Ramos (cell line): ENCODE data around the gene RASA4B.

Experiments
- in situ Hi-C: fragments of 300-500 bp; cut with MboI; formaldehyde crosslinking; loops from one replicate; pipeline ENCODE4 v1.14.3; 2022; ENCODE audit warnings: low sequenced_read_pairs; ENCODE audit not compliant: unreplicated experiment

Gene RASA4B

DNA sequence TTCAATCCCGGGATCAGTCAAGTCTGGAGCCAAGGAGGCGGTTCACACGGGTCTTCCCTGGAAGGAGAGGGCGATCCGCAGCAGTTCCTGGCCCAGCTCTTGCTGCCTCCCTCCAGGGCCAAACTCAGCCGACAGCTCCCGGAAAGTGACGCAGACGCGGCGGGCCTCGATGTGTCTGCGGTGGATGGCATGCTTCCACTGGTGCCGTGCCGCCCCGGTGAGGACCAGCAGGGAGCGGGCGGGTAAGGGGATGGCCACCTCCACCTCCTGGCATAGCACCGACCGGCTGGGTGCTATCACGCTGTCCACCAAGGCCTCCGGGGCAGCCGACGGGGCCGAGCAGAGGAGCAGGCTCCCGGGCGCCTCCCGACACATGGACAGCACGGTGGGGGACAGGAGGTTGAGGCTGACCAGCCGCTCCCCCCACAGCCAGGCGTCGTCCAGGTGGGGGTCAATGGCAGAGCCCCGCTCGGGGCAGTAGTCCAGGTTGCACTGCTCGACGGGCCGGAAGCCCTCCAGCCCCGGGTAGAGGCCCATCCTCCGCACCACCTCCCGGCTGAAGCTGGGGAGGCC lies 60.1 kb downstream of the RASA4B start:
- in situ Hi-C loops: loop anchor here (25.0 kb wide), 2 partner anchors 280 to 1595 kb away; partner anchors contain the start of genes FAM185A, SLC12A9 and TRIP6

DNA sequence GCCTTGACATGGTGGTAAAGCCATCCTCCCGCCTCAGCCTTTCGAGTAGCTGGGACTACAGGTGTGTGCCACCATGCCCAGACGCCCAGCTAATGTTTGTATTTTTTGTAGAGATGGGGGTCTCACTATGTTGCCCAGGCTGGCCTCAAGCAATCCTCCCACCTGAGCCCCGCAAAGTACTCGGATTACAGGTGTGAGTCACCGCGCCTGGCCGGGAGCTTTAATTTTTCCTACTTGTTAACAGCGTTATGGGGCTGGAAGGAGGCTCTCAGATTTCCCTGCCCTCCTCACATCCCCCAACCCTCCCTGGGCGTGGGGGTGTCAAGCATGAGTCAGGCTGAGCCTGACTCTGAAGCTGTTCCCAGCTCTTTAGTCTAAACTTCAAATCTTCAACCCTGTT lies 61.2 kb downstream of the RASA4B start:
- in situ Hi-C loops: loop anchor here (25.0 kb wide), 2 partner anchors 281 to 1594 kb away; partner anchors contain the start of genes FAM185A, SLC12A9 and TRIP6

DNA sequence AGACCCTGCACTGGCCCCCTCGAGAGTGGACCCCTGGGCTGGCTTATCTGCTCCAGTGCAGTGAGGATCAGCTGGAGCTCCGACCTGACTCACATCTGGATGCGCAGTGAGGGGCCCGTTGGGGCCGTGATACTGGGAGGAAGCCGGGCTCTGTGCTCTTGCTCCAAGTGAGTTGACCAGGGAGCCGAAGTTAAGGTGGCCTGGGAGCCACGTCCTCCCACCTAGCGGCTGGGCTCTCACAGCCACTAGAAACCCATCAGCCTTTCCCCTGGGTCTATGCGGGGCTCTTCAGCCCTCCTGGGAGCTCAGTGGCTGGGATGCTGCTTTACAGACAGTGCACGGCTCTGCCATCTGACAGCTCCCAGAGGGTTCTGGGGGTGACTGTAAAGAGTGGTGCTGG lies 62.0 kb downstream of the RASA4B start:
- in situ Hi-C loops: loop anchor here (25.0 kb wide), 2 partner anchors 282 to 1593 kb away; partner anchors contain the start of genes FAM185A, SLC12A9 and TRIP6

DNA sequence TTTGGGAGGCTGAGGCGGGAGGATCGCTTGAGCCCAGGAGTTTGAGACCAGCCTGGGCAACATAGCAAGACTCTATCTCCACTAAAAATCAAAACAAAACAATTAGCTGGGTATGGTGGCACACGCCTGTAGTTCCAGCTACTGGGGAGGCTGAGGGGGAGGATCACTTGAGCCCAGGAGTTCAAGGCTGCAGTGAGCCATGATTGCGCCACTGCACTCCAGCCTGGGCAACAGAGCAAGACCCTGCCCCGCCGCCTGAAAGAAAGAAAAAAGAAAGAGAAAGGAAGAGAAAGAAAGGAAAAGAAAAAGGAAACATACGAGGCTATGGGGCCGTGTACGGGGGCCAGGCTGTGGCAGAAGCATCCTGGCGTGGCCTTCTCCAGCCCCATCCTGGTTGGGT lies 62.6 kb downstream of the RASA4B start:
- in situ Hi-C loops: loop anchor here (25.0 kb wide), 2 partner anchors 282 to 1593 kb away; partner anchors contain the start of genes FAM185A, SLC12A9 and TRIP6

DNA sequence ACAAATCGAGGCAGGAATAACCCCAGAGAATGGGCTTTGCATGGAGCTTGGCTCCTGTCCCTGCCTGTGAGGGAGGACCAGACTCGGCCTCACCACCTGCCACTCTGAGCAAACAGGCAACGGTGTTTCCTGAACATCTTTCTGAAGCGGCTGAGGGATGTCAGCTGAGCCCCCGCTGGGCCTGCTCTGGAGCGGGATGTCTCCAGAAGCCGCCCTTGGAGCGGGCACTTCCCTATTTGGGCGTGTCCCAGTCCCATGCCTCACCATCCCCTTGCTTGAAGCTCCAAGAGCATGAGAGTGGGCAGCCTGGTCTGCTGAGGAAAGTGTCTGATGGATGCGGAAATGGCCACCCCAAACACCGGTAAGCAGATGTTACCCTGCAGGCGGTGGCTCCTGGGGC lies 63.1 kb downstream of the RASA4B start:
- in situ Hi-C loops: loop anchor here (25.0 kb wide), 2 partner anchors 283 to 1592 kb away; partner anchors contain the start of genes FAM185A, SLC12A9 and TRIP6

DNA sequence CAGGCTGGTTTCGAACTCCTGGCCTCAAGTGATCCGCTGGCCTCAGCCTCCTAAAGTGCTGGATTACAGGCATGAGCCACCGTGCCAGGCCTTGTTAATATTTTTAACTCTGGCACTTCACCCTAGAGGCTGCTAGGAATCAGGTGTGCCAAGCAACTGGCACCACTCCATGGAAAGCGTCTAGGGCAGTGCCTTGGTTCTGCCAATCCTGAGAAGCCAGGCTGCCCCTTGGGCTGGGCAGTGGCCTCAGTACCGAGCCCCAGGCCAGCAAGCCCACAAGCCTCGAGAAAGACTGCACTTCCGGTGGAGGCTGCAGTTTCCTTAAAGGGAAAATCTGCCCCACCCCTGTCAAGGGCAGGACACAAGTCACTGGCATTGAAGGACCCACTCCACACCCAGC lies 64.3 kb downstream of the RASA4B start:
- in situ Hi-C loops: loop anchor here (25.0 kb wide), 2 partner anchors 284 to 1591 kb away; partner anchors contain the start of genes FAM185A, SLC12A9 and TRIP6

DNA sequence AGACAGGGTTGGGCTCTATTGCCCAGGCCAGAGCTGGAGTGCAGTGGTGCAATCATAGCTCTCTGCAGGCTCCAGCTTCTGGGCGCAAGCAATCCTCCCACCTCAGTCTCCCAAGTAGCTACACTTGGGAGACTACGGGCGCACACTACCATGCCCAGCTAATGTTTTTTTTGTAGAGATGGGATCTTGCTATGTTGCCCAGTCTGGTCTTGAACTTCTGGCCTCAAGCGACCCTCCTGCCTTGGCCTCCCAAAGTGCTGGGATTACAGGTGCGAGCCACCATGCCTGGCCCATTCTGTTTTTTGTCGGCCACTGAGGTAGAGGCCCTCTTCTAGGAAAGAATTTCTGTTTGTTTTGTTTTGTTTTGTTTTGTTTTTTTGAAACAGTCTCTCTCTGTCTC lies 65.1 kb downstream of the RASA4B start:
- in situ Hi-C loops: loop anchor here (25.0 kb wide), 2 partner anchors 285 to 1590 kb away; partner anchors contain the start of genes FAM185A, SLC12A9 and TRIP6

DNA sequence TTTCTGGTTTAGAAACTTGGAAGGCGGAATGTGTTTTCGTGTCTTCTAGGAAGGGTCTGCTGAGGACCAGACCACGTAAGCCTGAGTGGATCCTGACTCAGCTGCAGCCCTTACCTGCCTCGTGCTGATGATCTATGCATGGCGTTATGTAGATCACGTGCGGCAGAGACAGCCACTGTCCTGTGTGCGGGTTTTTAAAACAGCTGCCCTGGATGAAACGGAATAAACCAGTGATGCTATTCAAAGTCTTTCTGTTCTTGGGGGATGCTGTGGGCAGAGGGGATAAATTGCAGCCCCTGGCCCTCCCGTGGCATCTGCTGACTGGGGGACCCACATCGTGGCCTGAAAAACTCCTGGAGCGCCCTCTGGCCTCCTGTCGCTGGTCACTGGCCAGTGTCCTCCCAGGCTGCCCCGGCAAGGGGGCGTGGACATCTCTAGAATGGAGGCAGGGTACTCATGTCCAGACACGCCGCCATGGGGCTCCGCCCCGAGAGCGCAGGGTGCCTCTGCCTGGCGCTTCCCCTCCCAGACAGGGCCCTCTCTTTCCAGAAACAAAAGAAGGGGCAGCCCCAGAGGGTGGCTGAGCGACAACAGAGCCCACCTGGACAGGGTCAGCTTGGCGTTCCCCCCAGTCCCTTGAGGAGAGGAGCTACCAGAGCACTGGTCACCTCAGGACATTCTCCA lies 66.1 kb downstream of the RASA4B start:
- in situ Hi-C loops: loop anchor here (25.0 kb wide), 2 partner anchors 286 to 1589 kb away; partner anchors contain the start of genes FAM185A, SLC12A9 and TRIP6

DNA sequence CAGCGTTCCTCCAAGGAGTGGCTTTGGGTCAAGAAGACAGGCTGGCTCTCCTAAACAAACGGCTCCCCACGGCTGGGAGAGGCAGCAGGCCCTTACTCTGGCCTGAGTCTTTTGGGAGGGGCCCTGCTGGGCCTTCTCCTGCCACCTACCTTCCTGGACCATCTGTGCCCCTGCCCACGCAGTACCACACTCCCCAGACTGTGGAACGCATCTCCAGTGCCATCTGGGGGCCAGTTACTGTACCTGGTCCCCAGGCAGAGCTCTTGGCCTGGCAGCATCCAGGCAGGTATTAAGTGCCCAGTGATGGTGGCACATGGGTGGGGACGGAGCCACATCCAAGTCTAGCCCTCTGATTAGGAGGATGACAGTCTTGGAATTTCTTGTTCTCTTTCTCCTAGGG lies 67.3 kb downstream of the RASA4B start:
- in situ Hi-C loops: loop anchor here (25.0 kb wide), 2 partner anchors 287 to 1588 kb away; partner anchors contain the start of genes FAM185A, SLC12A9 and TRIP6

DNA sequence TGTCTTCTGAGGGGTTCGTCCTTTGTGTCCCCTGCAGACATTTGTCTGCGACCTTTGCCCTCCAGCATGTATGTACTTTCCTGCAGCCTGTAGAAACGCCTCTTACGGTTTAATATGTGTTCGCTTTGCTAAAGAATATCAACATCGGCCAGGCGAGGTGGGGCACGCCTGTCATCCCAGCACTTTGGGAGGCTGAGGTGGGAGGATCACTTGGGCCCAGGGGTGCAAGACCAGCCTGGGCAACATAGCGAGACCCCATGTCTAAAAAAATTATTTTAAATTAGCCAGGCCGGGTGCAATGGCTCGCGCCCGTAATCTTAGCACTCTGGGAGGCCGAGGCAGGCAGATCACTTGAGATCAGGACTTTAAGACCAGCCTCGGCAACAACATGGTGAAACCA lies 68.4 kb downstream of the RASA4B start:
- in situ Hi-C loops: loop anchor here (5.0 to 10.0 kb wide), 2 partner anchors 42 to 584 kb away; no protein-coding TSS in a partner anchor

DNA sequence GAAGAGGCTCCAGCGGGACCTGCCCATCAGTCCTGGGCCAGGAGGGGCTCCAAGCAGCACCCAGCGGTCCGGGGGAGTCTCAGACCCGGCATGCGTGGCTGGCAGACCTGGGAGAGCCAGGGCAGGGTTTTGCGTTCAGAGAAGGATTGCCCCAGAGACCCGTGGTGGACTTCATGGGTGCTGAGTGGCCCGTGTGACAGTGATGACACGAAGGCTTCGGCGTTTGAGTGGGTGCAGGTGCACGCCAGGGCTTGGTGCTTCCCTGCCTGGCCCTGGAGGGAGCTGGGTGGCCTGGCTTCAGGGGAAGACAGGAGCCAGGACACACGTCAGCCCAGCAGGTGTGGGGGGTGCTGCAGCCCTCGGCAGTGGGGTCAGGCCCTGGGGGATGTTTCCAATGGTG lies 70.3 kb downstream of the RASA4B start:
- in situ Hi-C loops: loop anchor here (5.0 to 10.0 kb wide), 2 partner anchors 40 to 583 kb away; no protein-coding TSS in a partner anchor

DNA sequence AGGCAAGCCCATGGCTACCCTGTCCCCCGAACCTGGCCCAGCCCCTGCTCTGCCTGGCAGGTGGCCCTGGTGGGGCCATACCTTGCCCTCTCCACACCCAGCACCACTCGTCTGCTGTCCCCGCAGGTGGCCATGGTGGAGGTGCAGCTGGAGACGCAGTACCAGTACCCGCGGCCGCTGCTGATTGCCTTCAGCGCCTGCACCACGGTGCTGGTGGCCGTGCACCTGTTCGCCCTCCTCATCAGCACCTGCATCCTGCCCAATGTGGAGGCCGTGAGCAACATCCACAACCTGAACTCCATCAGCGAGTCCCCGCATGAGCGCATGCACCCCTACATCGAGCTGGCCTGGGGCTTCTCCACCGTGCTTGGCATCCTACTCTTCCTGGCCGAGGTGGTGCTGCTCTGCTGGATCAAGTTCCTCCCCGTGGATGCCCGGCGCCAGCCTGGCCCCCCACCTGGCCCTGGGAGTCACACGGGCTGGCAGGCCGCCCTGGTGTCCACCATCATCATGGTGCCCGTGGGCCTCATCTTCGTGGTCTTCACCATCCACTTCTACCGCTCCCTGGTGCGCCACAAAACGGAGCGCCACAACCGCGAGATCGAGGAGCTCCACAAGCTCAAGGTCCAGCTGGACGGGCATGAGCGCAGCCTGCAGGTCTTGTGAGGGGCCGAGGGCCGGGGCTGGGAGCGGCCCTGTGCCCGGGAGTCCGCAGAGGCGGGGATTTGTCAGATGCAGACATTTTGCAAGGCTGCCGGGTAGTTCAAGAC lies 71.0 kb downstream of the RASA4B start:
- in situ Hi-C loops: loop anchor here (5.0 to 10.0 kb wide), 2 partner anchors 39 to 582 kb away; no protein-coding TSS in a partner anchor

DNA sequence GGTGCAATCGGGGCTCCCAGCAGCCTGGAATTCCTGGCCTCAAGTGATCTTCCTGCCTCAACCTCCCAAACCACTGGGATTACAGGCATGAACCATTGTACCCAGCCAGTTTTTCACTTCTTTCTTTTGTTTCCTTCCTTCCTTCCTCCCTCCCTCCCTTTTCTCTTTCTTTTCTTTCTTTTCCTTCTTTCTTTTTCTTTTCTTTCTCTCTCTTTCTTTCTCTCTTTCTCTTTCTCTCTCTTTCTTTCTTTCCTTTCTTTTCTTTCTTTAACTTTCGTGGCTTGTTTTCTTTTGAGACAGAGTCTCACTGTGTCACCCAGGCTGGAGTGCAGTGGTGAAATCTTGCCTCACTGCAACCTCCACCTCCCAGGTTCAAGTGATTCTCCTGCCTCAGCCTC lies 71.9 kb downstream of the RASA4B start:
- in situ Hi-C loops: loop anchor here (5.0 to 10.0 kb wide), 2 partner anchors 38 to 581 kb away; no protein-coding TSS in a partner anchor

DNA sequence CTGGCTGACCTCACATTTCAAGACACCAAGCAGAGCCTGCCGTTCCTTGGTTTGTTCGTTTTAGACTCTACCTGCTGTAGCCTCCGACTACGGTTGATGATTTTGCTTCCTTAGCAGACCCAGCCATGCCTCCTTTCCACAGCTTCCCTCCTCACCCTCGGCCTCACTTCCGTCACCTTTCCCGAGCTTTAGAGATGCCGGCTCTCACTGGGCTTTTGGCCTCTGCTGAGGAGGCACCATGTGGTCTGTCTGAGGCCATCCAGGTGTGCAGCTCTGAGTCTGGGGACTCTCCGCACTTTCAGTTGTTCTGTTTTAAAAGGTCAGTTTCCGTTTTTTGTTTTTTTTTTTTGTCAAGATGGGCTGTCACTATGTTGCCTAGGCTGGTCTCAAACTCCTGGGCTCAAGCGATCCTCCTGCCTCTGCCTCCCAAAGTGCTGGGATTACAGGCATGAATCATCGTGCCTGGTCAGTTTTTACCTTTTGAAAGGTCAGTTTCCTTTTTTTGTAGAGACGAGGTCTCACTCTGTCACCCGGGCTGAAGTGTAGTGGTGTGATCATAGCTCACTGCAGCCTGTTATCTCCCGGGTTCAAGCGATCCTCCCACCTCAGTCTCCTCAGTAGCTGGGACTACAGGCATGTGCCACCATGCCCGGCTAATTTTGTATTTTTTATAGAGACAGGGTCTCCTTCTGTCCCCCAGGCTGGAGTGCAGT lies 72.5 kb downstream of the RASA4B start:
- in situ Hi-C loops: loop anchor here (5.0 to 10.0 kb wide), 2 partner anchors 38 to 580 kb away; no protein-coding TSS in a partner anchor

DNA sequence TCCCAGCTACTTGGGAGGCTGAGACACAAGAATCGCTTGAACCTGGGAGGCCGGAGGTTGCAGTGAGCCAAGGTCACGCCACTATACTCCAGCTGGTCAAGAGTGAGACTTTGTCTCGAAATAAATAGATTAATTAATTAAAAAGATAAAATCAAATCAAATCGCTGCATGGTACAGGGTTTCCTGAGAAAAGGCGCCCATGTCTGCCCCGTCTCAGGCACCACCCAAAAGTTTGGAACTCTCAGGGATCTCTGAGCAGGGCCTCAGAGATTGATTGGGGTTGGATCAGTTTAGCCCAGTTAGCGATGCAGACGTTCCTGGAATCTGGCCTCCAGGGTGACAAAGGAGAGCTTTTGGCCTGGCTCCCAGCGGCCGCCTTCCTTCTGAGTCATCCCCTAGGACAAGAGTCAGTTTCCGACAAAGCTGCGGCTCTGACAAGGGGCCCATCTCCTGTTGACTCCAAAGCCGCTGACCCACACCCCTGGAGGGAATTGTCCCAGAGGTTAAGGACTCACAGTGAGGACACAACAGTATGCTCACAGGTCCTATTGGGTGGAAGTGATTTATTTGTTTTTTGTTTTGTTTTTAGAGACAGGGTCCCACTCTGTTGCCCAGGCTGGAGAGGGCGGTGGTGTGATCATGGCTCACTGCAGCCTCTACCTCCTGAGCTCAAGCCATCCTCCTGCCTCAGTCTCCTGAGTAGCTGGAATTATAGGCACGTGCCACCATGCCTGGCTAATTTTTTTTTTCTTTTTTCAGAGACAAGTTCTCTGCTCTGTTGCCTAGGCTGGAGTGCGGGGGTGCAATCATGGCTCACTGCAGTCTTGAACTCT lies 77.4 kb downstream of the RASA4B start:
- in situ Hi-C loops: loop anchor here (10.0 kb wide), 1 partner anchor 575 kb away; no protein-coding TSS in a partner anchor

DNA sequence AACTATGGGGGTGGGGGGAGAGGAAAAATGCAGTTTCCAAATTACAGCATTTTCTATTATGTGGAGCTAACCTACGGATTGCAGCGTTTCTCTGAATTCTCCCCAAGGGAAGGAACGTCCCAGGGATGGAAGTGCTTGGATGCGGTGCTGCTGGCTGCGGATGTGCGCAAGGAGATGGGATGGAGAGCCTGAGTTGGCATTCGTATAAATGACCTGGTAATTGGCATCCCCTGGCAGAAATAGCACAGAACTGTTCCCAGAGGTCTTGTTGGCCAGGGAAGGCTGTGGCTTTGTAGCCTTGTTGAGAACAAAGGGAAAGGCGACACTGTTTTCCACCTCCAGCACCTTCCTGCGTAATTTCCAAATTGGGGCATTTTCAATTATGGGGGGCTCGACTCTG lies 81.5 kb downstream of the RASA4B start:
- in situ Hi-C loops: no loop called here

DNA sequence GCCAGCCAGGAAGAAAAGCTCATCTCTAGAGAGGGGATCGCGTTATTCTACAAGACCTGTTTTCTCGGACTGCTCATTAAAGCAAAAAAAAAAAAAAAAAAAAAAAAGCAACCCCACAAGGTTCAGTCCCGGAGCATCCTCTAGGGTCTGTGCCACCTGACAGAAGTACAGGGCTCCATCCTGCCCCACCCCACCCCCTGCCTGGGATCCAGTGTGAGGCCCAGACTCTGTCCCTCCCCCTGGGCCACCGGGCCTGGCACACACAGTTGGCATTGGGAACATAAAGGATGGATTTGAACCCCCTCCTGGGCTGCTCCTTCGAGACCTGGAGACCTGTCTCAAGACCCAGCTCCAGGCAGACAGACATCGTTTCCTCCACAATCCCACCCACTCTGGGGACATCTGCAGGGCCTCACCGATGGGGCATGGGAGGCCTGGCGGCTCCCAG lies 83.5 kb downstream of the RASA4B start:
- in situ Hi-C loops: no loop called here

DNA sequence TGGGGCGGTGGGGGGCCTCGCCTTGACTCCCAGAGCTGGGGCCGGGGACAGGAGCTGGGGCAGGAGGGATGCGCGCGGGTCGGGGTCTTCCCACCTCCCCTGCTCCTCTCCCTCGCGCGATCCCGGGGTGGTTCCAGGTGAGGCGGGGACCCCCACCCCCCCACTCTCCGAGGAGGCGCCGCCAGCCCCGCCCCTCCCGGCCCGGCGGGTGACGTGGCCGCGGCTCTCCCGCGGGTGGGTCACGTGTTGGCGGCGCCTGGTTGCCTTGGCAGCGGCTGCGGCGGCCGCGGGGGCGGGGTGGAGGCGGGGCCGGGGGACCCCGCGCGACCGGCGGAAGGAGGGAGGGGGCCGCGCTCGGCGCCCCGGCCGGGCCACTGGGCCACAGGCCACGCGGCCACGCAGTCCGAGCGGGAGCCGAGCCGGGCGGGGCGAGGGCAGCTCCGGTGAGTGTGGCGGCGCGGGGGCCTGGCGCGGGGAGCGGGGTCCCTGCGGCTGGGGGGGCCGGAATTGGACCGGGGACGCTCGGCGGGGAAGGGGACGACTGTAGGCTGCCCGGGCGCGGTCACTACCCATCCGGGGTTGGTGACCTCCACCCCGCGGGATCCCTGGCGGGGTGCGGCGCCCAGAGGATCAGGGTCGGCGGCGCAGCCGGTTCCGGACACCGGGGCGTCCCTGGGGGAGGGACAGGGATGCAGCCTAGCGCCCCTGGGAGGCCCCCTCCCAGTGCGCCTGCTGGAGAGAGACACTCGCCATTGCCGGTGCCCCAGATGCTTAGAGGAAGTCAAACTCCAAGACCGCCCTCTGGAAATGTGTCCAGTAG lies 84.1 kb downstream of the RASA4B start, which contains the start of gene ORAI2:
Gene ORAI2, plus strand, starts transcription at position 357 of the 820 bp plus-strand sequence. CDS start 5,382 bp downstream, outside the sequence.
- in situ Hi-C loops: no loop called here
